Measurements from ENCODE around the gene ADAMTSL2. TPM values are rescaled to one million over a fixed set of nuclear protein-coding genes. Genes with fewer than 3 reads are reported as not detected.
A peak's percentile ranks its signal among the peaks of the same experiment; 100 is the strongest.

Gene ADAMTSL2
- total RNA-seq, 4 donors from 2014 or later = 2.8 to 6.6 (median 3.2) TPM

- Histone ChIP-seq H3K4me3 (no peak overlapping the region), H3K9me3 (no peaks in the 10 kb centered on the region), H3K4me1 (peaks cover 16 to 32% (median 21%) of the 10 kb centered on the region in 4 donors), H3K27me3 (peaks cover 0 to 30% (median 0%) of the 10 kb centered on the region in 4 donors), H3K36me3 (peaks cover 0 to 8% (median 3%) of the 10 kb centered on the region in 4 donors), H3K27ac (replicated peaks in 1 of 4) (no peak overlapping the region)
- intact Hi-C loops (cut with DNase I) = no loop called here
- TF ChIP-seq CTCF (IDR thresholded peaks at IDR 0.05) (no peak), POLR2AphosphoS5 (IDR thresholded peaks at IDR 0.05) (no peak), POLR2A (IDR thresholded peaks at IDR 0.05; ENCODE audit: low read depth) (no peak), EP300 (IDR thresholded peaks at IDR 0.05) (no peak)
- 91% methylated on average over 7 of the region's 9 CpGs for WGBS
- DNase-seq (ENCODE audit: extremely low spot score) = no peak
These were observed 36.9 kb downstream of the ADAMTSL2 start for GRCh38 chr9:133571391-133571890.

- Histone ChIP-seq H3K4me3 (no peak overlapping the region), H3K27me3 (peaks cover 0 to 31% (median 0%) of the 10 kb centered on the region in 4 donors), H3K36me3 (peaks cover 0 to 8% (median 3%) of the 10 kb centered on the region in 4 donors), H3K27ac (replicated peaks in 1 of 4) (no peak overlapping the region), H3K9me3 (no peaks in the 10 kb centered on the region), H3K4me1 (peaks cover 20 to 33% (median 24%) of the 10 kb centered on the region in 4 donors)
- TF ChIP-seq EP300 (IDR thresholded peaks at IDR 0.05) (no peak), CTCF (IDR thresholded peaks at IDR 0.05) (no peak), POLR2A (IDR thresholded peaks at IDR 0.05; ENCODE audit: low read depth) (no peak), POLR2AphosphoS5 (IDR thresholded peaks at IDR 0.05) (no peak)
- 85% methylated on average over 20 of the region's 20 CpGs for WGBS
- intact Hi-C loops (cut with DNase I) = no loop called here
- DNase-seq (ENCODE audit: extremely low spot score) = no peak
These were observed 37.5 kb downstream of the ADAMTSL2 start for GRCh38 chr9:133571896-133572595.

GRCh38 chr9:133572821-133573361 lies 38.4 kb downstream of the ADAMTSL2 start:
- 38% methylated on average over 9 of the region's 15 CpGs for whole genome bisulfite sequencing
- intact Hi-C loops (cut with DNase I) = no loop called here
- Histone ChIP-seq H3K9me3 (no peaks in the 10 kb centered on the region), H3K27me3 (peaks cover 0 to 39% (median 0%) of the 10 kb centered on the region in 4 donors), H3K4me1 (peaks cover 20 to 34% (median 27%) of the 10 kb centered on the region in 4 donors), H3K36me3 (peaks cover 0 to 8% (median 3%) of the 10 kb centered on the region in 4 donors), H3K4me3 (no peak overlapping the region), H3K27ac (replicated peaks in 1 of 4) (no peak overlapping the region)
- DNase-seq (ENCODE audit: extremely low spot score) = no peak
- TF ChIP-seq POLR2AphosphoS5 (IDR thresholded peaks at IDR 0.05) (peak in 1 of 2 donors; percentile 21), EP300 (IDR thresholded peaks at IDR 0.05) (no peak)

- WGBS = 92% methylated on average over 19 of the region's 21 CpGs
- intact Hi-C loops (cut with DNase I) = no loop called here
- Histone ChIP-seq H3K27ac (replicated peaks in 1 of 4) (no peak overlapping the region), H3K4me3 (no peak overlapping the region), H3K9me3 (no peaks in the 10 kb centered on the region), H3K27me3 (peaks cover 0 to 49% (median 0%) of the 10 kb centered on the region in 4 donors), H3K36me3 (peaks cover 0 to 8% (median 3%) of the 10 kb centered on the region in 4 donors), H3K4me1 (peaks cover 20 to 34% (median 27%) of the 10 kb centered on the region in 4 donors)
- TF ChIP-seq POLR2AphosphoS5 (IDR thresholded peaks at IDR 0.05) (no peak), POLR2A (IDR thresholded peaks at IDR 0.05; ENCODE audit: low read depth) (no peak), EP300 (IDR thresholded peaks at IDR 0.05) (no peak), CTCF (IDR thresholded peaks at IDR 0.05) (no peak)
- DNase-seq (ENCODE audit: extremely low spot score) = no peak
These were observed 39.4 kb downstream of the ADAMTSL2 start for GRCh38 chr9:133573791-133574515.

- no peak for TF ChIP-seq CTCF (IDR thresholded peaks at IDR 0.05)
- TF ChIP-seq POLR2AphosphoS5 (IDR thresholded peaks at IDR 0.05) = no peak
- TF ChIP-seq POLR2A (IDR thresholded peaks at IDR 0.05; ENCODE audit: low read depth) = no peak
- no peak for TF ChIP-seq EP300 (IDR thresholded peaks at IDR 0.05)
- 80% methylated on average over 1 of the region's 17 CpGs for WGBS
- Histone ChIP-seq H3K9me3 (no peaks in the 10 kb centered on the region), H3K27me3 (peaks cover 0 to 57% (median 0%) of the 10 kb centered on the region in 4 donors), H3K4me1 (peaks cover 20 to 34% (median 27%) of the 10 kb centered on the region in 4 donors), H3K27ac (replicated peaks in 1 of 4) (no peak overlapping the region), H3K4me3 (no peak overlapping the region), H3K36me3 (peaks cover 0 to 8% (median 0%) of the 10 kb centered on the region in 4 donors)
- DNase-seq (ENCODE audit: extremely low spot score) = no peak
- intact Hi-C loops (cut with DNase I) = no loop called here
These were observed 40.3 kb downstream of the ADAMTSL2 start for GRCh38 chr9:133574771-133575170.
